T-helper 9 cell (primary cell): Measurements from ENCODE around the gene TOM1.
"Not testable (repeated sequence)": the region's sequence is repeated elsewhere in the genome, so short reads cannot be mapped to it uniquely, and the experiment has no call there.

Experiments
- DNase-seq: peaks from one replicate; pipeline ENCODE4 v3.0.0-alpha.2; 2020

Gene TOM1

GRCh38 chr22:35346596-35347220 is 47.0 kb downstream of the TOM1 start:
- no peak for DNase-seq

GRCh38 chr22:35347462-35347861 is 47.8 kb downstream of the TOM1 start:
- DNase-seq, result no peak

- DNase-seq, result no peak
Observed at GRCh38 chr22:35348026-35348590, 48.4 kb downstream of the TOM1 start.

GRCh38 chr22:35348703-35349102 is 49.0 kb downstream of the TOM1 start:
- DNase-seq, result no peak

DNA sequence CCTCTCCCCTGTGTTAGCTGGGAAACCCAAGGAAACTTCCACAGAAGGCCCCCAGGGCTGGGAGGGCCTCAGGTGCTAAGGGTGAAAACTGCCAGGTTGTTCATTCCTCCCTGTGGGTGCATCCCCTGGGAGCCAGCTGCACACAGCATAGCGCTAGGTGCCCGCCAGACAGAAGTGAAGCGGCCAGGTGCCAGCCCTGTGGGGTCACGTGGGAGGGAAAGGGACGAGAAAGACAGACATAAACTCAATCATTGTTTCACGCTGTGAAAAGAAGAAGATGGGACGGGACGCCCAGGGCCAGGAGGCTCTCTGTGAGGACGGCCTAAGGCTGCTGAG is 49.6 kb downstream of the TOM1 start:
- no peak for DNase-seq

GRCh38 chr22:35349704-35350538 is 50.2 kb downstream of the TOM1 start:
- DNase-seq, result no peak

DNA sequence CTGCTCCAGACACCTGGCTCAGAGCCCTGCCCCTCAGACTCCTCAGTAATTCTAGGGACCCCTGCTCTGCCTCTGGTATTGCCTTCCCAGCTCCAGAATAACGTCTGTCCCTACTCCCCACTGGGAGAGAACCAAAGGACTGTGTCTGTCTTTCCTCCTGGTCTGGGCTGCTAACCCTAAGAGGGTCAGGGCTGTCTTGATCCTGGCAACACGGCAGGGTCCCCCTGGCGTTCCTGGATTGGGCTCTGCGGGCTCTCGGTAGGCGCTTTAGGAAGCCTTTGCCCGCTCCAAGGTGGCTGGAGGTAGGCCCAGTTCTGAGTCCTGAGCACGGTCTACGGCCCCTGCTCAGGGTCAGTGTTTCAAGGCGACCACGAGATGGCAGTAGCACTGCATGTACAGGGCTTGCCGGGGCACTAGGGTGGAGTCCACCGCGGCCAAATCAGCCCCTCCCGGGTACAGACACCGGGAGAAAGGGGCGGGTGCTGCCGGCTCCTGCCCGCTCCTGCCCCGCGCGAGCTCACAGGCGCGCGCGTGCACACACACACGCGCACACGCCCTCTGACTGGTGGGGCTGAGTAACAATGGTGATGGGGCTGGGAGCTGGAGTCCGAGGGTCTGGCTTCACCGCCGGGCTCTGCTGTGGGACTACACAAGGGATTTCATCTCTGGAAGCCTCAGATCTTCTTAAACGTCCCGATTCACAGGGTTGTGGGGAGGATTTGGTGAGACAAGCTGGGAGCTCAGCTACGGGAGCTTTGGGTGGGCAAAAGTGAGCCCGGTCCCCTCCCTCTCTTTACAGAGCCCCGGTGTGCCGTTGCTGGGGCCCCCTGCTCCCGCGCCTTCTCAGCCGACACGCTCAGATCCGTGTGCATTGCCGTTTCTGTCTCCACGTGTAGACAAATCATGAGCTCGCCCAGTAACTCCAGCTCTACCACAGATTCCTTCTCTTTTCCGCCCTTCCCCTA is 51.1 kb downstream of the TOM1 start:
- peak; percentile 72 for DNase-seq

DNA sequence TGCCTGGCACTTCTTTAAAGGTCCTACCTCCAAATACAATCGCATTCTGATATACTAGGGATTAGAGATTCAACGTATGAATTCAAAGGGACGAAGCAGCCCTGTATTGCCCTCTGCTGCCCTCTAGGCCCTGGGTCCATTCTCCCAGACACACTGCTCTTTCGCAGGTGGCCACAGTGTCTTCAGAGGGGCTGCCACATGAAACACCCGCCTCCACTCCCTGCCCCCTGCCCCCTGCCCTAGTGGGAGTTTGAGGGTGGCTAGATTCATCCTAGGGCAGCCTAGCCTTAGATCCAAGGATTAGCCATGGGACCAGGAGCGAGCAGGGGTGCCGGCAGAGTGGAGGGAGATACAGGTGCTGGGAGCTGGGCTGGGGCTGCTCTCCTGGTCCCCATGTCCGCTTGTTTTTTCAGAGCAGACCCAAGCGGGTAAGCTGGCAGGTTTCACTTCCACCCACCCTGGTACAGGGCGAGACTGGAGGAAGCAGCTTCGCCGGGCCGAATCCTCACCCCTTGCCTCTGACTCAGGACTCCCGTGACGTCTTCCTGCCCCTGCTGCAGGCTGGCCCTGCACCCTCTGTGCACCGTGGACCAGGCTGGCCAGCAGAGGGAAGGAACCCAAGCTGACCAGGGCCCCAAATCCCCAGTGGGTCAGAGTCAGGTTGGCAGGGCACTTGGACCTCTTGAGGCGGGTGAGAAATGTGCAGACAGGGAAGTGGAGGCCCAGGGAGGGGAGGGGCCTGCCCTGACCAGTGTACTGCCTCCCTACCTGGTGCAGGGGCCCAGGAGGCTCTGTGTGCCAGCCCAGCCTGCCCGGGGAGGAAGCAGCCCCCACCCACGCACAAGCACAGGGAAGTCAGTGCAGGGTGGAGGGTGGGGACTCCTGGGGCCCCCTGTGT is 52.8 kb downstream of the TOM1 start:
- no peak for DNase-seq

- no peak for DNase-seq
Observed at GRCh38 chr22:35353318-35353717, 53.6 kb downstream of the TOM1 start.

DNA sequence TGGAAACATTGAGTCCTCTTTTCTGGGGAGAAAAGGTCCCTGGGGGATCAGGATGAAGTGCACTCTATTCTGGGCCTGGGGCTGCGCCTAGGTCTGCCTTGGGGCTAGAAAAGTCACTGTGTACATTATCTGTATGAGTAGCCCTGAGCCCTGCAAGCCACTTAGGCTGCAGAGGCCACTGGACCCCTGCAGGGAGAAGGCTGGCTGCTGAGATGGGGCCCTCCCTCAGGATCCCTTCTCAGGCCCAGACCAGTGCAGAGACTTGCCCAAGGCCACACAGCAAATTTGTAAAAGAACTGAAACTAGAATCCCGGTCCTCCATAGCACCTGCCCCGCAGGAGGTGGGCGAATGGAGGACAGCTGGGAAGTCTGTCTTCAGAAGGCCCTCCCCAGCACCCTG is 54.4 kb downstream of the TOM1 start:
- no peak for DNase-seq

DNA sequence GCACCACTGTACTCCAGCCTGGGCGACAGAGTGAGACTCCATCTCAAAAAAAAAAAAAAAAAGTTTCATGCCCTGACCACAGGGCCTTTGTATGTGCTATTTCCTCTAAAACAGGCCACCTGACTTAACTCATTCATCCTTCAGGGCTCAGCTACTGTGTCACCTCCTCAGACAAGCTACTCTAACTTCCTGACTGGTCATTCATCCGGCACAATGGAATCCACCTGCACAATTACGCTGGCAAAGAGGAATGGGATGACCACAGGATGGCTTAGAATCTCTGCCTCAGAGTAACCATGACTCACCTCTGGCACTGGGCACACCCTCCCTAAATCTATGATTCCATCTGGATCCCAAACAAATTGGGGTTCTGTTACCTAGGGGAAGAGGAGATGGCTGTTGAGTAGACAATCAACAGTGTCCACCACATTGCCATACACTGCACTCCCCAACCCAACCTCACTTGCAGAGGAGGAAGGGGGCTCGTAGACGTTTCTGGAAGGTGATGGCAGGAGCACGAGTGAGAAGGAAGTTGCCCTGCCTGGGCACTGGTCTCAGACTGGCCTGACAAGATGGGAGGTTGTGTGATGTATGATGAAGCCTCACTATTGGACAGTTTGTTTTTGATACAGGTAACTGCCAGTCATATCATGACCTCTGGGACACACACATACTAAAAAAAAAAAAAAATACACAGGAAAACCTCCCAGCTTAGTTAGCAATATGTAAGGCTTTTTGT is 58.4 kb downstream of the TOM1 start:
- DNase-seq, result no peak

- no peak for DNase-seq
Observed at GRCh38 chr22:35359380-35360065, 59.8 kb downstream of the TOM1 start.

- DNase-seq, result no peak
Observed at GRCh38 chr22:35361001-35361558, 61.4 kb downstream of the TOM1 start.

- no peak for DNase-seq
Observed at GRCh38 chr22:35363566-35364086, 63.9 kb downstream of the TOM1 start.

DNA sequence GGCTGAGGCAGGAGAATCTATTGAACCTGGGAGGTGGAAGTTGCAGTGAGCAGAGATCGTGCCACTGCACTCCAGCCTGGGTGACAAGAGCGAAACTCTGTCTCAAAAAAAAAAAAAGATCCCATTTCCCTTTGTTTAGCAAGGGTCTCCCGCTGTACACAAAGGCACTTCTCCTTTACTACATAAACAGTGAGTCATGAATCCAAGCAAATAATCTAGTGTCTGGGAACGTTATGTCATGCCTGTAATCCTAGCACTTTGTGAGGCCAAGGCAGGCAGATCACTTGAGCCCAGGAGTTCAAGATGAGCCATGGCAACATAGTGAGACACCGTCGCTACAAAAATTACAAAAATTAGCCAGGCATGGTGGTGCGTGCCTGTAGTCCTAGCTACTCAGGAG is 64.5 kb downstream of the TOM1 start:
- not testable (repeated sequence) for DNase-seq

DNA sequence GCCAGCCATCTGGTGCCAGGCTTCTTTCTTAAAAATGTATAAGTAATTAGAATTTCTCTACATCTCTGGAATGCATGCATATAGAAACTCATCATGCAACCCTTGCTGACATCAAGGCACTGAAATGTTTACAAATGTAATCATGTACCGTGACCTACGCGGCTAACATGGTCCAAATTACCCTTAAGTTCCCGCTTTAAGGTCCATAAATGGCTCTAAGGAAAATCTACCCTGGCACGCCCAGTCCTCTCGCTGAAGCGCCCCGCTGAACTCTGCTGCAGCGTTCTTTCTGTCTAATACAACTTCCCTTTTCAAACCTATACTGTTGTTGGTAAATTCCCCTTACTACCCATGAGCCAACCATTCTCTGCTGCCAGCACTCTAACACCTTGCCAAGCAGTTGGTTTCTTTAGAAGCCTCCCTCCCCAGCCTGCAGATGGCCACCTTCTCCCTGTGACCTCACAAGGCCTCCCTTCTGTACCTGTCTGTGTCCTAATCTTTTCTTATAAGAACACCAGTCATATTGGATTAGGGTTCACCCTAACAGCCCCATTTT is 67.7 kb downstream of the TOM1 start:
- DNase-seq, result no peak

- DNase-seq, result no peak
Observed at GRCh38 chr22:35368386-35368785, 68.7 kb downstream of the TOM1 start.

DNA sequence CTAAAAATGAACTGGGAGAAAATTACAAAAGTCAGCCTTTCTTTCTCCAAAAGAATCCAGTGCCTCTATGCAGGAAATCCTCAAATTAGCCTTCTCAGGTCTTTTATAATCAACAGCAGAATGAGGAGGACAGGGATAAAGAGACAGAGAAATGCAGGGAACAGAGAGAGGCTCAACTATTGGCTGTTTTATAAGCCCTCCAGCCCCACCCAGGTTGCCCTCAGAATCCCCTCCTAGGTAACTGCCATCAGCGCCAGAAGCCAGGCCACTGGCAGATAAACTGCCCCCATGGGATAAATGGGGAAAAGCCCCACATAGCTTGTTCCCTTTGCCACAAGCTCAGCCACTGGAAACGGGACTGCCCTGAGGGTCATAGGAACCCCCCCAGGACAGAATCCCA is 70.3 kb downstream of the TOM1 start:
- no peak for DNase-seq

GRCh38 chr22:35373781-35374180 is 74.1 kb downstream of the TOM1 start:
- no peak for DNase-seq

DNA sequence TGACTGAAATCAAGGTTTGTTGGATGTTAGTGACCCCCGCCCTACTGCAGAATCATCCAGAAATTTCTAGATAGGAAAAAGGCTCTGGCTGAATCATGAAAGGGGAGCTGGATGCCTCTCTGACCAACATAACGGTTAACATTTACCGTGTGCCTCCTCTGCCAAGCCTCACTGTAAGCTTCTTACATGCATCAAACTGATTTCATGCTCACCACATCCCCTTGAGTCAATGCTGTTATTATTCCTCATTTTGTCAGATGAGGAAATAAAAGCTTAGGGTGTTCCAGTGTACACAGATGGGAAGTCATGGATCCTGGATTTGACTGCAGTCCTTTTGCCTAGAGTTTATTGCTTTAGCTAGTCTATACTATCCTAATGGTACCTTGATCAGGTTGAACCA is 75.3 kb downstream of the TOM1 start:
- no peak for DNase-seq
